Liver (tissue), 9 donors: Measurements from ENCODE around the gene TECPR1. TPM values are rescaled to one million over a fixed set of nuclear protein-coding genes. Genes with fewer than 3 reads are reported as not detected.

ENCODE experiments used
- DNase-seq: peaks from one replicate; pipeline ENCODE4 v3.0.0-alpha.2; 2017; ENCODE audit warnings: low spot score
- H3K27ac ChIP-seq, 2 donors: one replicate each; pipeline ENCODE4 v1.7.0; 2013; ENCODE audit warnings: inconsistent platforms in 2 of 2, low read length in 2 of 2, control low read depth in 1 of 2, low read depth in 1 of 2, mild to moderate bottlenecking in 1 of 2
- H3K27me3 ChIP-seq, 4 donors: one replicate each; pipeline versions ENCODE4 v1.6.1 to v1.7.0; 2013; ENCODE audit warnings: low read length in 3 of 4, inconsistent platforms in 1 of 4, mild to moderate bottlenecking in 1 of 4, moderate library complexity in 1 of 4; ENCODE audit not compliant: control insufficient read depth in 4 of 4, insufficient read depth in 4 of 4
- H3K36me3 ChIP-seq, 4 donors: one replicate each; pipeline versions ENCODE4 v1.6.1 to v1.7.0; 2013; ENCODE audit warnings: low read length in 3 of 4, mild to moderate bottlenecking in 3 of 4, low read depth in 1 of 4, moderate library complexity in 1 of 4; ENCODE audit not compliant: control insufficient read depth in 4 of 4, insufficient read depth in 3 of 4
- H3K4me1 ChIP-seq, 4 donors: one replicate each; pipeline versions ENCODE4 v1.6.1 to v1.7.0; 2013; ENCODE audit warnings: low read length in 3 of 4, mild to moderate bottlenecking in 3 of 4, moderate library complexity in 1 of 4; ENCODE audit not compliant: control insufficient read depth in 4 of 4, insufficient read depth in 4 of 4
- H3K4me3 ChIP-seq, 3 donors: one replicate each; pipeline versions ENCODE4 v1.6.1 to v1.7.0; 2013; ENCODE audit warnings: low read length in 3 of 3, control low read depth in 1 of 3, low read depth in 1 of 3, mild to moderate bottlenecking in 1 of 3
- H3K9ac ChIP-seq, 2 donors: one replicate each; pipeline ENCODE4 v1.7.0; 2013; ENCODE audit warnings: low read length in 2 of 2, mild to moderate bottlenecking in 2 of 2, moderate library complexity in 2 of 2, control low read depth in 1 of 2, low read depth in 1 of 2
- H3K9me3 ChIP-seq, 4 donors: one replicate each; pipeline versions ENCODE4 v1.6.1 to v1.7.0; 2013; ENCODE audit warnings: low read length in 3 of 4; ENCODE audit not compliant: control insufficient read depth in 4 of 4
- ATF3 ChIP-seq: IDR thresholded peaks from 2 replicates; pipeline ENCODE4 v1.6.1; 2016; ENCODE audit warnings: antibody characterized with exemption
- CTCF ChIP-seq: fragments of 150-350 bp; IDR thresholded peaks from 2 replicates; pipeline ENCODE4 v1.5.1; 2017; ENCODE audit warnings: improper control_type of control experiment, low read depth, low read length; ENCODE audit not compliant: missing input control
- EGR1 ChIP-seq, 2 donors: IDR thresholded peaks; 2 replicates each; pipeline ENCODE4 v1.6.1; 2016 to 2018; ENCODE audit warnings: antibody characterized with exemption in 2 of 2, low read depth in 2 of 2
- FOXA1 ChIP-seq: IDR thresholded peaks from 2 replicates; pipeline ENCODE4 v1.6.1; 2016; ENCODE audit warnings: antibody characterized with exemption
- GABPA ChIP-seq, 2 donors: IDR thresholded peaks in 1 of 2; conservative IDR thresholded peaks in 1 of 2; 2 replicates each; pipeline ENCODE4 v1.6.1; 2016; ENCODE audit warnings: antibody characterized with exemption in 2 of 2, mild to moderate bottlenecking in 1 of 2, moderate library complexity in 1 of 2
- HNF4A ChIP-seq, 2 donors: conservative IDR thresholded peaks; 2 replicates each; pipeline ENCODE4 v1.6.1; 2016; ENCODE audit warnings: antibody characterized with exemption in 2 of 2, mild to moderate bottlenecking in 2 of 2
- HNF4G ChIP-seq: IDR thresholded peaks from 2 replicates; pipeline ENCODE4 v1.6.1; 2016; ENCODE audit warnings: antibody characterized with exemption
- JUND ChIP-seq, 2 donors: IDR thresholded peaks; 2 replicates each; pipeline ENCODE4 v1.6.1; 2016; ENCODE audit warnings: antibody characterized with exemption in 2 of 2
- MAX ChIP-seq: IDR thresholded peaks from 2 replicates; pipeline ENCODE4 v1.6.1; 2016; ENCODE audit warnings: antibody characterized with exemption
- NR2F2 ChIP-seq: IDR thresholded peaks from 2 replicates; pipeline ENCODE4 v1.6.1; 2016; ENCODE audit warnings: antibody characterized with exemption
- REST ChIP-seq: IDR thresholded peaks from 2 replicates; pipeline ENCODE4 v1.6.1; 2016; ENCODE audit warnings: antibody characterized with exemption, mild to moderate bottlenecking
- RXRA ChIP-seq, 2 donors: IDR thresholded peaks; 2 replicates each; pipeline ENCODE4 v1.6.1; 2017 to 2018; ENCODE audit warnings: antibody characterized with exemption in 2 of 2, mild to moderate bottlenecking in 1 of 2
- SP1 ChIP-seq: IDR thresholded peaks from 2 replicates; pipeline ENCODE4 v1.6.1; 2018; ENCODE audit warnings: antibody characterized with exemption, mild to moderate bottlenecking
- TAF1 ChIP-seq: conservative IDR thresholded peaks from 2 replicates; pipeline ENCODE4 v1.6.1; 2016; ENCODE audit warnings: antibody characterized with exemption, mild to moderate bottlenecking
- YY1 ChIP-seq: IDR thresholded peaks from 2 replicates; pipeline ENCODE4 v1.6.1; 2016; ENCODE audit warnings: antibody characterized with exemption, mild to moderate bottlenecking
- ZBTB33 ChIP-seq: IDR thresholded peaks from 2 replicates; pipeline ENCODE4 v1.6.1; 2016; ENCODE audit warnings: antibody characterized with exemption
- WGBS: extraction: QIAGEN DNeasy Blood & Tissue Kit; methylation state at CpG from one replicate; pipeline ENCODE4 v1.1.7; 2013; 5-methylcytosine and 5-hydroxymethylcytosine counted together
- polyA plus RNA-seq, 2 donors: library from polyadenylated mRNA; stranded (reverse) in 1 of 2; unstranded in 1 of 2; fragments of 200-250 nt in 1 of 2; fragments of >200 nt in 1 of 2; fragmentation: Nextera tagmentation in 1 of 2; extraction: Ambion mirVana in 1 of 2; gene quantifications; one replicate each; pipeline versions ENCODE4 v1.2.1 to v1.2.3, GENCODE V29; 2013 to 2015
- total RNA-seq, 2 donors: library from RNA; depleted of rRNA; stranded (reverse); fragments of >200 nt; gene quantifications; one replicate each; pipeline ENCODE4 v1.2.3, GENCODE V29; 2014
- donor health status: healthy.
- donor health status: healthy.
- donor health status: healthy.
- donor health status: healthy.
- donor health status: healthy.

Gene TECPR1
- total and polyA plus RNA-seq, 4 donors: 3.3 to 16.3 (median 7.8) TPM

GRCh38 chr7:98196706-98197605 lies 55.1 kb downstream of the TECPR1 start:
- no peaks in the 10 kb centered on the region for H3K9me3 ChIP-seq
- WGBS: 94% methylated on average over 16 of the region's 16 CpGs
- peaks cover 8 to 42% (median 23%) of the 10 kb centered on the region in 4 donors for H3K36me3 ChIP-seq
- no peak overlapping the region for H3K27ac ChIP-seq
- H3K4me1 ChIP-seq: no peaks in the 10 kb centered on the region
- H3K9ac ChIP-seq: no peak overlapping the region
- no peaks in the 10 kb centered on the region for H3K27me3 ChIP-seq
- peak; percentile 21 for DNase-seq
- no peak for TF ChIP-seq HNF4A (conservative IDR thresholded peaks at IDR 0.05)
- TF ChIP-seq NR2F2: no peak
- TF ChIP-seq EGR1 (IDR thresholded peaks at IDR 0.05; ENCODE audit: low read depth in 2 of 2): no peak
- no peak for TF ChIP-seq SP1
- TF ChIP-seq CTCF: no peak
- TF ChIP-seq HNF4G: no peak
- no peak for TF ChIP-seq JUND (IDR thresholded peaks at IDR 0.05)
- TF ChIP-seq RXRA (IDR thresholded peaks at IDR 0.05): no peak
- TF ChIP-seq ZBTB33: no peak
- TF ChIP-seq YY1: no peak
- TF ChIP-seq FOXA1: no peak
- TF ChIP-seq ATF3: no peak
- TF ChIP-seq TAF1: no peak
- TF ChIP-seq REST: no peak
- TF ChIP-seq MAX: no peak
- TF ChIP-seq GABPA (IDR thresholded peaks at IDR 0.05 in 1 of 2, conservative IDR thresholded peaks at IDR 0.05 in 1 of 2): no peak
- no peak overlapping the region for H3K4me3 ChIP-seq
